ENCODE measurements around the gene NRG4. TPM values are rescaled to one million over a fixed set of nuclear protein-coding genes. Genes with fewer than 3 reads are reported as not detected.
"Not testable (repeated sequence)": the region's sequence is repeated elsewhere in the genome, so short reads cannot be mapped to it uniquely, and the experiment has no call there.

Gene NRG4
- total RNA-seq, 1 experiment from 2014 or later, result not detected

- no peak for DNase-seq (ENCODE audit: low read depth)
These were observed 84.6 kb downstream of the NRG4 start for GRCh38 chr15:75927601-75928000.

- no peak for DNase-seq (ENCODE audit: low read depth)
These were observed 85.3 kb downstream of the NRG4 start for GRCh38 chr15:75926931-75927330.

GRCh38 chr15:75925440-75925839 is 86.8 kb downstream of the NRG4 start:
- DNase-seq (ENCODE audit: low read depth), result no peak

- DNase-seq (ENCODE audit: low read depth), result no peak
These were observed 87.6 kb downstream of the NRG4 start for GRCh38 chr15:75924576-75924975.

- no peak for DNase-seq (ENCODE audit: low read depth)
These were observed 88.5 kb downstream of the NRG4 start for GRCh38 chr15:75923756-75924155.

GRCh38 chr15:75921732-75922703 is 90.2 kb downstream of the NRG4 start:
- DNase-seq (ENCODE audit: low read depth), result peak; percentile 49

- peak; percentile 23 for DNase-seq (ENCODE audit: low read depth)
These were observed 92.1 kb downstream of the NRG4 start for GRCh38 chr15:75920079-75920478.

GRCh38 chr15:75918135-75918534 is 94.1 kb downstream of the NRG4 start:
- no peak for DNase-seq (ENCODE audit: low read depth)

GRCh38 chr15:75916978-75917377 is 95.2 kb downstream of the NRG4 start:
- DNase-seq (ENCODE audit: low read depth), result no peak

GRCh38 chr15:75910355-75910754 is 101.9 kb downstream of the NRG4 start:
- DNase-seq (ENCODE audit: low read depth), result not testable (repeated sequence)

- DNase-seq (ENCODE audit: low read depth), result no peak
These were observed 107.0 kb downstream of the NRG4 start for GRCh38 chr15:75905231-75905630.

- peak; percentile 90 for DNase-seq (ENCODE audit: low read depth)
These were observed 108.6 kb downstream of the NRG4 start, which contains the start of gene FBXO22 for GRCh38 chr15:75903331-75904239. Gene FBXO22, plus strand, starts transcription at chr15:75903878. Its CDS starts 86 bp downstream, at chr15:75903964.

GRCh38 chr15:75902129-75902557 is 110.1 kb downstream of the NRG4 start:
- DNase-seq (ENCODE audit: low read depth), result no peak

- no peak for DNase-seq (ENCODE audit: low read depth)
These were observed 111.6 kb downstream of the NRG4 start for GRCh38 chr15:75900577-75900976.

- no peak for DNase-seq (ENCODE audit: low read depth)
These were observed 116.5 kb downstream of the NRG4 start for GRCh38 chr15:75895731-75896130.

- DNase-seq (ENCODE audit: low read depth), result peak; percentile 88
These were observed 120.3 kb downstream of the NRG4 start for GRCh38 chr15:75891895-75892294.

Other genes with a start within 250 kb of the NRG4 start
- 74.8 and 86.9 TPM in 2 replicates for gene UBE2Q2, start 169.0 kb downstream of the NRG4 start, total RNA-seq (2014; rRNA removed; shearing (Covaris generic))
- gene FBXO22, start 108.5 kb downstream of the NRG4 start, total RNA-seq (2014; rRNA removed; shearing (Covaris generic)), result 50.5 and 58.1 TPM in 2 replicates
- gene TMEM266, start 47.6 kb upstream of the NRG4 start, total RNA-seq (2014; rRNA removed; shearing (Covaris generic)), result not detected in 2 replicates

Measured in RPMI7951 (cell line).